GM10248 (cell line): ENCODE measurements around the gene DPP10.

Experiments used
- CTCF ChIA-PET: fragments of 300-600 bp; sonication (Branson Sonifier 250); formaldehyde crosslinking; extraction: SDS; loops from one replicate; lab custom pipeline; 2021; ENCODE audit warnings: antibody characterized with exemption; lab: Yijun Ruan, JAX
- POLR2A ChIA-PET: fragments of 350-650 bp; sonication (Branson Sonifier 250); formaldehyde crosslinking; extraction: SDS; loops from one replicate; lab custom pipeline; 2020; ENCODE audit warnings: antibody characterized with exemption; lab: Yijun Ruan, JAX
- DNase-seq: peaks from one replicate; pipeline ENCODE4 v3.0.0; 2012; ENCODE audit errors: extremely low spot score
- CTCF ChIP-seq: IDR thresholded peaks from 2 replicates; pipeline ENCODE4 v1.5.1; 2012; ENCODE audit warnings: mild to moderate bottlenecking, low read depth; ENCODE audit errors: extremely low read depth, missing control alignments, control extremely low read depth

The DPP10 gene

DNA sequence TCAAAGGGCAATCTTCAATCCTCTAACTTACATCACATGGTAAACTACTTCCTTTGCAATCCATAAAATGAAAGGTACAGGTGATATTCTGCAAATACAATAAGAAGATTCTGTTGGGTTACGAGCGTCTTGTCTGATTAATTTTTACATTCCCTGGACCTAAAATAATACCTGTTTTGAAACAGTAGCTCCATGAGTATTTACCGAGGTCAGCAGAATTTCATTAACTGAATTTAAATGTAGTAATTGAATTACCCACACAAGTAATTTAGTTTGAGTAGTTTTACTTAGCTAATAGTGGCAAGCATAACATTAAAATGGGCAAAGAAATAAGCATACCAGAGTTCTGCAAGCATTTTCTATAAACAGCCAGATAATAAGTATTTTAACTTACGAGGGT is 652.0 kb downstream of the DPP10 start:
- CTCF ChIA-PET = no interaction called here
- no peak for TF ChIP-seq CTCF
- POLR2A ChIA-PET = no interaction called here
- DNase-seq = no peak

DNA sequence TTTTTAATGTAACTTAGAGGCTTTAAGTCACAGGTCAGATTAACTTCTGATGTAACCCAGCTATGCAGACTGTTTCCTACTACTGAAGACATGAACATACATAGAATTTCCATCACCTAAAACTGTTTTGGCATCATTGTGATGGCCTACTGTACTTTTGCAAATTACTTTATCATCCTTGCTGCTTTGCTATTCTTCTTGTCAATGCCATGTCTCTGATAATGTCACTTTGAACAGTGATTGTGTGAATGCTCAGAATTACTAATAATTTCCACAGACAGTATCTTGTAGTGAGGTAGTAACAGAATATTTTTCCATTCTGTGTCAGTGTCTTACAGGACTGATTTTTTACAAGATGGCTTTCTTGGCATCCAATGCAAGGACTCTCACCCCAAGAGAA is 663.5 kb downstream of the DPP10 start:
- TF ChIP-seq CTCF = no peak
- POLR2A ChIA-PET = no interaction called here
- CTCF ChIA-PET = no interaction called here
- DNase-seq = no peak

DNA sequence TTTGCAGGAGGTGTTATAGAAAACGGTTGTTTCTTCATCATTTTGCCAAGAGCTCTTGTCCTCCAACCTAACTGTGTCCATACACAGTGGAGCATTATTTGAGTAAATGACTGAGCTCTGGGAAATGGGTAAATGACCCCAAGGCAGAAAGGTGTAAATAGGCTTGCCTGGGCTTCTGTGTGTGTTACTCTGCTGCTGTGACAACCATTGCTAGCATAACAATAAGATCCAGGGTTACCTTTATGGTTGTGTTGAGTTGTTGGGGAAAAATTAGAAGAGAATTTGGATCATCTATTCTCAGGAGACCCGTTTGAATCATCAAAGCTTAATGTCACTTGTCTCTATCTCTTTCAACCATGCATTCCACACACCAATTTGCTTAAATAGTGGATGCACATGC is 672.7 kb downstream of the DPP10 start:
- ChIA-PET CTCF (no interaction called here), POLR2A (no interaction called here)
- no peak for DNase-seq
- no peak for TF ChIP-seq CTCF

DNA sequence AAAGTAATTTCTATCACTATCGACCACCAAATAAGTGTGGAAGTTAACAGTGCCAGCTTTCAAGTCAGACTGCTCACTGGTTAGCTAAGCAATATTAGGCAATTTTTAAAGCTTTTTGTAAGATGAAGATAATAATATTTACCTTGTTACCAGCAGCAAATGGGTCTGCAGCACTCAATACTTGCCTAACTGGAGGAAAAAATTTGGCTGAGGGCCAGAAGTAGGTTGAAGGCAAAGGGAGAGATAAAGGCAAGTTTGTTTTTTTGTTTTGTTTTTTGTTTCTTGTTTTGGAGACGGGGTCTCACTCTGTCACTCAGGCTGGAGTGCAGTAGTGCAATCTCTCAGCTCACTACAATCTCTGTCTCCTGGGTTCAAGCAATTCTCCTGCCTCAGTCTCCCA is 675.9 kb downstream of the DPP10 start:
- CTCF ChIA-PET = interaction anchor here (1.2 to 2.1 kb wide), 2 partner anchors 9 to 11 kb away, joined by 4 to 5 read pairs; no protein-coding TSS in a partner anchor
- DNase-seq = no peak
- no peak for TF ChIP-seq CTCF
- POLR2A ChIA-PET = no interaction called here

GRCh38 chr2:115119086-115119485 is 676.6 kb downstream of the DPP10 start:
- no peak for TF ChIP-seq CTCF
- DNase-seq = no peak

DNA sequence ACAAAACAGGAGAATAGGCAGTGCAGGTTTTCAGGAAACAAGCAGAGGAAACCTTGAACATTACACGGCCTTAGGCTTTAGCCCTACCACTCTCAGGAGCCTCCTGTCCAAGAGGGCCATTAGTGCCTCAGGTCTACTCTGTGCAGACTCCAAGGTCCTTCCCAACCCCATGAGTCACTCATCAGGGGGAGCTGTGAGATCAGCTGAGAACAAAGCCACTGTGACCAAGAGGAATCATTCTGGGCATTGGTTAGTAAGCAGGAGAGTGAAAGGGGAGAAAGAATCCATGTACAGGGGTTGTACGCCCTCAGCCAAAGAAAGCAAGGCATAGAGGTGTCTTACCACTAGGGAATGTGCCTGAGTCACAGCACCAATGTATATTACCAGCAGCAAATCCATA is 680.3 kb downstream of the DPP10 start:
- CTCF ChIA-PET = interaction anchor here (0.6 kb wide), 1 partner anchor 12 kb away, joined by 3 read pairs; no protein-coding TSS in a partner anchor
- POLR2A ChIA-PET = no interaction called here
- DNase-seq = no peak
- no peak for TF ChIP-seq CTCF

More at GRCh38 chr2:115119086-115119485, 676.6 kb downstream of the DPP10 start:
- CTCF ChIA-PET = interaction anchor here (2.1 kb wide), 1 partner anchor 10 kb away, joined by 5 read pairs; no protein-coding TSS in a partner anchor
- POLR2A ChIA-PET = no interaction called here

GRCh38 chr2:115124817-115125216 is 682.4 kb downstream of the DPP10 start:
- CTCF ChIA-PET = no interaction called here
- no peak for DNase-seq
- POLR2A ChIA-PET = no interaction called here
- no peak for TF ChIP-seq CTCF
